HG03135 (cell line): Measurements from ENCODE around the gene SUPT20HL2.
"Not testable (repeated sequence)": the region's sequence is repeated elsewhere in the genome, so short reads cannot be mapped to it uniquely, and the experiment has no call there.

ENCODE experiments used
- ATAC-seq: cut with Tn5 transposase; IDR thresholded peaks from one replicate; pipeline ENCODE4 v1.9.1; 2021; ENCODE audit warnings: mild to moderate bottlenecking, moderate library complexity; ENCODE audit not compliant: unreplicated experiment

The SUPT20HL2 gene

GRCh38 chrX:24314019-24314635, at the start of gene SUPT20HL2:
SUPT20HL2 (minus strand) TSS chrX:24314069; CDS start chrX:24313315, 754 bp downstream.
- ATAC-seq = no peak

- ATAC-seq = not testable (repeated sequence)
Measured at GRCh38 chrX:24362089-24362745, 48.3 kb upstream of the SUPT20HL2 start.

- no peak for ATAC-seq
Measured at GRCh38 chrX:24360272-24360671, 46.4 kb upstream of the SUPT20HL2 start, which contains the start of gene SUPT20HL1. SUPT20HL1 (plus strand) TSS chrX:24360639; CDS start chrX:24362761, 2,122 bp downstream.

GRCh38 chrX:24357106-24357505, 43.2 kb upstream of the SUPT20HL2 start:
- ATAC-seq = no peak

GRCh38 chrX:24355095-24355494, 41.2 kb upstream of the SUPT20HL2 start:
- ATAC-seq = no peak

GRCh38 chrX:24350217-24350616, 36.3 kb upstream of the SUPT20HL2 start:
- ATAC-seq = no peak

GRCh38 chrX:24347881-24348280, 34.0 kb upstream of the SUPT20HL2 start:
- ATAC-seq = no peak

- ATAC-seq = no peak
Measured at GRCh38 chrX:24343719-24344118, 29.9 kb upstream of the SUPT20HL2 start.

GRCh38 chrX:24341795-24342194, 27.9 kb upstream of the SUPT20HL2 start:
- no peak for ATAC-seq

- ATAC-seq = no peak
Measured at GRCh38 chrX:24340501-24340900, 26.6 kb upstream of the SUPT20HL2 start.

GRCh38 chrX:24339911-24340310, 26.0 kb upstream of the SUPT20HL2 start:
- ATAC-seq = no peak

GRCh38 chrX:24335871-24336270, 22.0 kb upstream of the SUPT20HL2 start:
- no peak for ATAC-seq

GRCh38 chrX:24334461-24334860, 20.6 kb upstream of the SUPT20HL2 start:
- ATAC-seq = no peak

GRCh38 chrX:24333371-24333770, 19.5 kb upstream of the SUPT20HL2 start:
- ATAC-seq = no peak

- no peak for ATAC-seq
Measured at GRCh38 chrX:24332878-24333277, 19.0 kb upstream of the SUPT20HL2 start.

- ATAC-seq = no peak
Measured at GRCh38 chrX:24325231-24325630, 11.4 kb upstream of the SUPT20HL2 start.

GRCh38 chrX:24321741-24322395, 8.0 kb upstream of the SUPT20HL2 start:
- no peak for ATAC-seq

- ATAC-seq = no peak
Measured at GRCh38 chrX:24317567-24317966, 3.7 kb upstream of the SUPT20HL2 start.

GRCh38 chrX:24316111-24316510, 2.2 kb upstream of the SUPT20HL2 start:
- ATAC-seq = no peak

GRCh38 chrX:24312249-24312607, 1.6 kb downstream of the SUPT20HL2 start:
- not testable (repeated sequence) for ATAC-seq

- ATAC-seq = not testable (repeated sequence)
Measured at GRCh38 chrX:24311507-24312248, 2.2 kb downstream of the SUPT20HL2 start.
